ENCODE data around the gene THSD7A. TPM values are rescaled to one million over a fixed set of nuclear protein-coding genes. Genes with fewer than 3 reads are reported as not detected.

Gene THSD7A
- total and polyA plus RNA-seq, 5 experiments from 2014 or later = not detected

DNA sequence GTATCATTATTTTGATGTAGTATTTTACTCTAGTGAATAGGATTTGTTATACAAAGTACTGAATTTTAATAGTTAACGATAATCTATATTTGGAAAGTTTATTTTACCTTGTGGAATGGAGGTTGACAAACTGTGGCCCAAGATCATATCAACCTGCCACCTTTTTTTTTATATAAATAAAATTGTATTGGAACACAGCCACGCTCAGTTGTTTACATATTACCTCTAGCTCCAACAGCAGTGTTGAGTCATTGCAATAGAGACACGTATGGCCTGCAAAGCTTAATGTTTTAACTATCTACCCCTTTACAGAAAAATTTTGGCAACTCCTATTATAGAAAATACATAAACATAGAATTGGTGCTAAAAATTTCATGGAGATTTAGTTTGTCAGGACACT, 239.3 kb downstream of the THSD7A start:
- Mint-ChIP-seq H3K4me3 (no peak overlapping the region), H3K9me3 (peaks cover 0 to 4% (median 0%) of the 10 kb centered on the region in 9 donors), H3K27ac (no peak overlapping the region), H3K27me3 (no peaks in the 10 kb centered on the region), H3K4me1 (no peaks in the 10 kb centered on the region), H3K36me3 (no peaks in the 10 kb centered on the region)
- ATAC-seq (no peak), DNase-seq (no peak)
- POLR2A ChIA-PET = no interaction called here

DNA sequence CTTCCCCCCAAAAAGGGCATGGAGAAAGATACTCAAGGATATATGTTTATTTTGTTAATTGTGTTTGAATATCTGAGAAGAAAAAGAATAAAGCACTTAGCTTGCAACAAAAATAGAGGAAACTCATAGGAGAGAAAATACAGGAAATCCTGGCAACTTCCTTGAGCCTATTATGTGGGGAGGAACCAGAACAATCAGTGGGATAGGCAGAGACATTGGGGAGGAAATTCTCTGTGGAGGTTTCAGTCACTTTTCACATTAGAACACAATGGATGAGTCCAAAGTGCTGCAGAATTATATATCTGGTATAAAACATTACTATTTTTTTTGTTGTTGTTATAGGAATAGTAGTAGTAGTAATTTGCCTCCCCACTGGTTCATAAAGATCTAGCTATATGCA, 240.1 kb downstream of the THSD7A start:
- no peak overlapping the region for H3K4me3 Mint-ChIP-seq
- POLR2A ChIA-PET = no interaction called here
- no peaks in the 10 kb centered on the region for H3K36me3 Mint-ChIP-seq
- no peak overlapping the region for H3K27ac Mint-ChIP-seq
- no peak for ATAC-seq
- peaks cover 0 to 4% (median 0%) of the 10 kb centered on the region in 9 donors for H3K9me3 Mint-ChIP-seq
- no peaks in the 10 kb centered on the region for H3K27me3 Mint-ChIP-seq
- DNase-seq = no peak
- no peaks in the 10 kb centered on the region for H3K4me1 Mint-ChIP-seq

DNA sequence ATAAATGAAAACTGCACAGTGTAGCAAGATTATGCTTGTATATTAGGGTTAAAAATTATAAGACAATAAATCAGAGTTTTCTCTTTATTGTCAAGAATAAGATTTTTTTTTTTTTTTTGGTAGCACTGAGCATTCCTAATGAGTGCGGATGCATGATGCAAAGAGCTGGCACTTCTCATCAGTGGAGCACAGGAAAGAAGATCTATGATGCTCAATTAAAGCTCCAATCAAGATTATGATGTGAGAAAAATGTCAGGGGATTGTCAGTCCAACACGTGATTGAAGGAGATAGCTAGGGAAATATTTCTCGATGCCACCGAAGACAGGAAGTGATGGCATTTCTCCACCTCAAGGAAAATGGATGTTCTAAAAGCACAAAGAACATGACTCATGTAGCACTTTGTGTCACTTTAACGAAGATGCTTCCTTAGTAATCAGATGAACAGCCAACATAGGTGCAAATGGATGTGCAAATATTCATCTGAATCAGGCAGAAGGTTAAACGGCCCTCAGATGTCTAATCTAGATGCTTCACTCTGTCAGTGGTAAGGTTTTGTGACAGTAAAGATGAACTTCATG, 240.9 kb downstream of the THSD7A start:
- Mint-ChIP-seq H3K9me3 (peaks cover 0 to 4% (median 0%) of the 10 kb centered on the region in 9 donors), H3K27me3 (no peaks in the 10 kb centered on the region), H3K4me1 (no peaks in the 10 kb centered on the region), H3K4me3 (no peak overlapping the region), H3K36me3 (no peaks in the 10 kb centered on the region), H3K27ac (no peak overlapping the region)
- no peak for ATAC-seq
- no peak for DNase-seq
- POLR2A ChIA-PET = no interaction called here

DNA sequence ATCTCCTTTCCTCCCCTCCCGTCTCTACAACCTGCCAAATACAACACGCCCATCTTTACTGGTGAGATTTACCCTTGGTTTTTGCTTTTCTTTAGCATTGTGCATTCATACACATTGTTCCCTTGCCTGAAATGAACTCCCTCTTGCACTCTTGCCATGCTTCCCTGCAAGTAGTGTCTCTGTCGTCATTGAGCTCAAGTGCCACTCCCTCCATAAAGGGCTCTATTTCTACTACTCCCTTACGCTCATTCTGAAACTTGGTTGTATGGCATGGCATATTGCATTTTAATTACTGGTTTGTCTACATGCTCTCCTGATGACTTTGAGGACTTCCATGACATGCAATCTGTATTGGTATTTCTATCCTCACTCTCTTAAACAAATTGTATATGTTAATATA, 242.7 kb downstream of the THSD7A start:
- H3K4me3 Mint-ChIP-seq = no peak overlapping the region
- ATAC-seq = no peak
- POLR2A ChIA-PET = no interaction called here
- H3K27ac Mint-ChIP-seq = no peak overlapping the region
- no peaks in the 10 kb centered on the region for H3K27me3 Mint-ChIP-seq
- no peaks in the 10 kb centered on the region for H3K36me3 Mint-ChIP-seq
- DNase-seq = no peak
- no peaks in the 10 kb centered on the region for H3K4me1 Mint-ChIP-seq
- H3K9me3 Mint-ChIP-seq = peaks cover 0 to 4% (median 0%) of the 10 kb centered on the region in 9 donors

DNA sequence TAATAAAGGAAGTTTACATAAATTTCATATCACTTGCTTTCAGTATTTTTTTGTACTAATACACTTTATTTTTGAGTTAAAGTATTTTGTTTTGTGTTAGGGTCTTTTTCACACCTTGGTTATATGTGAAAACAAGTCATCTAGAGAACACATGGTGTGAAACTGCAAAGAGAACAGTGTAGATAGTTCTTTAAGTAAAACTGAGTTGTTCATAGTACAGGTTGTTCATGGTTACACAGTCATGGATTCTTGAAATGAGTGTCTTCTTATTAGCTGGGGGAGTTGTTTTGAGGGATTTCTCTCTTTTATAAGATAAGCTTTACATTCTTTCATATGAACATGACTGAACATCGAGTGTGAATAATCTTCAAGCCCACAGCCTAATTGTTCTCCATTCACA, 244.2 kb downstream of the THSD7A start:
- ATAC-seq (no peak), DNase-seq (no peak)
- Mint-ChIP-seq H3K36me3 (no peaks in the 10 kb centered on the region), H3K27ac (no peak overlapping the region), H3K4me3 (no peak overlapping the region), H3K9me3 (peaks cover 0 to 4% (median 0%) of the 10 kb centered on the region in 9 donors), H3K4me1 (no peaks in the 10 kb centered on the region), H3K27me3 (no peaks in the 10 kb centered on the region)
- POLR2A ChIA-PET = no interaction called here

DNA sequence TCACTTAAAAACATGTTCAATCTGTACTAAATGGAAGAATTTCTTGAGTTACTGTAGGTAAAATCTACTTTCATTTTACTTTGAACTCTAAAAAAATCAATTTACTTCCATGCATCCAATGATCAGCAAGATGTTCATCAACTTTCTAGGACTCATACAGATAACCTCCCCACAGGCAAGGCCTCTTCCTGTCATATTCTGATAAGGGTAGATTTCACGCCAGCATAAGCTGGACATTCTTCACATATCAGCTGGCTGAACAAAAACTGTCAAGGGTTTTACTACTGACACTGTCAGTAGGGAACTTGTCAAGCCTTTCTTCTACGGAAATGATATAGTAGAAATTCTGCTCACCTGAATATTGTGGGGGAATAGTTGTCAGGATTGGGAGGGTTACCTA, 244.9 kb downstream of the THSD7A start:
- no peak for DNase-seq
- H3K4me1 Mint-ChIP-seq = no peaks in the 10 kb centered on the region
- no peak overlapping the region for H3K27ac Mint-ChIP-seq
- H3K27me3 Mint-ChIP-seq = no peaks in the 10 kb centered on the region
- no peak for ATAC-seq
- no peaks in the 10 kb centered on the region for H3K36me3 Mint-ChIP-seq
- H3K9me3 Mint-ChIP-seq = peaks cover 0 to 4% (median 0%) of the 10 kb centered on the region in 9 donors
- no peak overlapping the region for H3K4me3 Mint-ChIP-seq
- POLR2A ChIA-PET = no interaction called here

DNA sequence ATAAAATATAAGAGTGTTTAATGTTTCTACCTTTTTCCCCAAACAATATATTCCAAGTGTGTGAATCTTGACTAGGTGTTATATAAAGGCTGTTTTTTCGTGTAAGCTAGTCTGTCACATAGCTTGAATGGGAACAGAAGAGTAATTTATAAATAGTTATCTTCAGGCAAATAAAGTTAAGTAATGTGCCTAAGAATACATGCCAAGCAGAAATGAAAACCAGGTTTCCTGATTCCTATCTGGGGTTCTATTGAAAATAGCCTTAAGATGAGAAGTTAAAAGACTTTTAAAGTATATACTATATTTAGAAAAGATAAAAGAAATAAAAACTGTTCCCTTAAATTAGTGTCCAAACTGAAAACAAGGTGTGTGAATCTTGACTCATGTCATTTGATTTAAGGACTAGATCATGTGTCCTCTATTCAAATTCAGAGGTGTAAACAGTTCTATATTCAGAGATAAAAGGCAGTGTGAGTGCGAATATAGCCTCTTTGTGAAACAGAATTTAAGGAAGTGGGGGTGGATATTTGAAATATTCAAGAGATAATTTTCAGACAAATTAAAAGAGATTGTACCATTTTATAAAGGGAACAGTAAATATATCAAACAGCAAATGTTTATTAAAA, 247.5 kb downstream of the THSD7A start:
- ATAC-seq (no peak), DNase-seq (no peak)
- Mint-ChIP-seq H3K4me1 (no peaks in the 10 kb centered on the region), H3K9me3 (peaks cover 0 to 4% (median 0%) of the 10 kb centered on the region in 9 donors), H3K36me3 (no peaks in the 10 kb centered on the region), H3K4me3 (no peak overlapping the region), H3K27me3 (no peaks in the 10 kb centered on the region), H3K27ac (no peak overlapping the region)
- POLR2A ChIA-PET = no interaction called here

DNA sequence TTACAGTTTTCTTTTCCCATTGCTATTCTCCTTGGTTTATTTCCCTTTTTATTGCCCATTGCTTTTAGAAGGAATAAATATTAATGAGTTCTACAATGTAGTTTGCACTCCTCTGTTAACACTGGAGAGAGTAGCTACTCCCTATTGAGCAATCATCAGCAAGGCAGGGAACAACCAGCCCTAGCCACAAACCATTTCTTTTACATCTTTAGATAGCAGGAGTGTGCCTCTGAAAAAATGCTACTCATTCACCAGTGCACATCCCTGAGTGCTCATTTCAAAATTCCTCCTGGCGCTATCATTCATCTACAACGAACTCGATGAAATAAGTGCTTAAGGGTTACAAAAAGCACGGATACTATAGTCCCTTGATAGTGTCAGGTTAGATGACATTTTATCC, 252.9 kb downstream of the THSD7A start:
- no peak overlapping the region for H3K4me3 Mint-ChIP-seq
- DNase-seq = no peak
- H3K27me3 Mint-ChIP-seq = no peaks in the 10 kb centered on the region
- H3K9me3 Mint-ChIP-seq = no peaks in the 10 kb centered on the region
- H3K4me1 Mint-ChIP-seq = no peaks in the 10 kb centered on the region
- no peak overlapping the region for H3K27ac Mint-ChIP-seq
- no peaks in the 10 kb centered on the region for H3K36me3 Mint-ChIP-seq
- POLR2A ChIA-PET = no interaction called here
- ATAC-seq = no peak

DNA sequence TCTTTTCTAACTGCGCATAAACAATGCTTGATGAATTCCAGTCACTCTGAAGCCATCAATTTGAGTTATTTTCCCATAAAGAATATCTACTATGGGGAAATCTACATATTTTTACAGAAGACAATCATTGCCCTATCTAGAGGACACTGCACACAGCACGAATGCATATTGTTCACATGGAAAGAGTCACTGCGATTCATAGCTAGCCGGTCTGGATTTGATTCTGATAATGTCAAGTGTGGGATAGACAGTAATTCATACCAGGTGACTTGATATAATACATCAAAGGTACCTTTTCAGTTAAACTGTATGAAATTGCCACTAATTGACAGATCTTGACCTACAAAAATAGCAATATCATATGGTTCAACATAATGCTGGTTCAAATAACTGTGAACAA, 255.7 kb downstream of the THSD7A start:
- DNase-seq = no peak
- Mint-ChIP-seq H3K4me3 (no peak overlapping the region), H3K9me3 (peaks cover 0 to 2% (median 0%) of the 10 kb centered on the region in 9 donors), H3K27ac (no peak overlapping the region), H3K27me3 (no peaks in the 10 kb centered on the region), H3K4me1 (no peaks in the 10 kb centered on the region), H3K36me3 (no peaks in the 10 kb centered on the region)
- no peak for ATAC-seq
- POLR2A ChIA-PET = no interaction called here

DNA sequence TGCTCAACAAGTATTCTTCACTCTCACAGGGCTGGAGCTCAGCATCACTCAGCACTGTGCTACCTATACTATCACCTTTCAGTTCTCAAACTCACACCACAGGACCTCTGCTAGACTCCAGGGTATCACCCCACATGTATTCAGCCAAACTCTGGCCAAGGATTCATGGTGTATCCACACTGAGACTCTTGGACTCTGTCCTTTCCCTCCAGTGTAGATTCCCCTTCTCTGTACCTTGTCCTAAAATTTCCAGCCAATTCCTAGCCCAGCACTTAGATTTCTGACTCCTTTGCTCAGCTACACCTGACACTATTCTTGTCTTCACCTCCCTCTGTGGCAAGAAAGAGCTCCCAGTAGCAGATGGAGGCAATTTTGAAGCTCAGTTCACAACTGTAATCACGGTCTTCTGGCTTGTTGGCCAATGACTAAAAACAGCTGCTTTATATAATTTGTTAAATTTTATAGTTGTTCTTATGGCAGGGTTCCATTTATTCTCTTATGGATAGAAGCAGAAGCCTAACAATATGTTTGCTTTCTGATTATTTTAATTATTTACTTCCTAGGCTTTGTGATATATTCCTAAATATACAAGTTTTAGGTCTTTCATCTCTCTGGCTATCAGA, 258.8 kb downstream of the THSD7A start:
- no peak overlapping the region for H3K4me3 Mint-ChIP-seq
- peaks cover 0 to 3% (median 0%) of the 10 kb centered on the region in 9 donors for H3K9me3 Mint-ChIP-seq
- no peak overlapping the region for H3K27ac Mint-ChIP-seq
- DNase-seq = no peak
- no peaks in the 10 kb centered on the region for H3K4me1 Mint-ChIP-seq
- POLR2A ChIA-PET = no interaction called here
- H3K36me3 Mint-ChIP-seq = no peaks in the 10 kb centered on the region
- ATAC-seq = peak in 1 of 2 donors; percentile 18
- H3K27me3 Mint-ChIP-seq = no peaks in the 10 kb centered on the region

DNA sequence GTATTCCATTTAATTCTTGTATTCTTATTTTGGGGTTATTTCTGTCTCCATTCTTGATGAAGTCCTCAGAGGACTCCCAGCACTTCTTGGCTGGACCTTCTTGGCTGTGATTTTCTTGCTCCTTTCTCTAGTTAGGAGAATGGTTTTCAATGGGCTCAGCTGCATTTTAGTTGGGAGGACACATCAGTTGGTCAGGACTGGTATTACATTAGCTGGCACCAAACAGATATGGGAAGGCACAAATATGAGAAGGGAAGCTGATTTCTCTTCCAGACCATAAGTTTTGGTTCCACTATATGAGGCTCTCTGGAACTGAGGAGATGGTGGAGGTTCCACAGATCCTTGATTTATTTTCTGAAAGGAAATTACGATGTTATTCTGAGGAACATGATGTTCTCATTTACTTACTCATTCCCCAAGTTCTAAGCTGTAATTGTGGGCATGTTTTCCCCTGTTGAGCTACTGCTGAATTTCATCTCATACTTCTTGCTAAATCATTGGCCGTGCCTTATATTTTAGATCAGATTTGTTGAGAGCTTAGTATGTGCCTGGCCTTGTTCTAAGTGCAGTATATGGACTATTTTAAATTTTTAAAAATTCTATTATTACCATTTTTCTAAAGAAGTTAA, 261.0 kb downstream of the THSD7A start:
- no peak for DNase-seq
- POLR2A ChIA-PET = no interaction called here
- H3K27ac Mint-ChIP-seq = no peak overlapping the region
- no peaks in the 10 kb centered on the region for H3K36me3 Mint-ChIP-seq
- no peak for ATAC-seq
- H3K4me3 Mint-ChIP-seq = no peak overlapping the region
- H3K9me3 Mint-ChIP-seq = peaks cover 0 to 3% (median 0%) of the 10 kb centered on the region in 9 donors
- H3K27me3 Mint-ChIP-seq = no peaks in the 10 kb centered on the region
- H3K4me1 Mint-ChIP-seq = no peaks in the 10 kb centered on the region

DNA sequence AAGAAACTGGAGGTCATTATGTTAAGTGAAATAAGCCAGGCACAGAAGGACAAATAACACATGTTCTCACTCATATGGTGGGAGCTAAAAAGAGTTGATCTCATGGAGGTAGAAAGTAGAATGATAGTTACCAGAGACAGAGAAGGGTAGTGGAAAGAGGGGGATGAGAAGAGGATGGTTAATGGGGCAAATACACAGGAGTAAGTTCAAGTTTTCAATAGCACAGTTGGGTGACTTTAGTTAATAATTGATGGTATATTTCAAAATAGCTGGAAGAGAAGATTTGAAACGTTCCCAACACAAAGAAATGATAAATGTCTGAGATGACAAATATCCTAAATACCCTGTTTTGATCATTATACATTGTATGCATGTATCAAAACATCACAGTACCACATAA, 261.8 kb downstream of the THSD7A start:
- POLR2A ChIA-PET = no interaction called here
- peaks cover 0 to 3% (median 0%) of the 10 kb centered on the region in 9 donors for H3K9me3 Mint-ChIP-seq
- no peak overlapping the region for H3K27ac Mint-ChIP-seq
- no peak overlapping the region for H3K4me3 Mint-ChIP-seq
- H3K36me3 Mint-ChIP-seq = no peaks in the 10 kb centered on the region
- DNase-seq (no peak), ATAC-seq (no peak)
- H3K27me3 Mint-ChIP-seq = no peaks in the 10 kb centered on the region
- no peaks in the 10 kb centered on the region for H3K4me1 Mint-ChIP-seq

DNA sequence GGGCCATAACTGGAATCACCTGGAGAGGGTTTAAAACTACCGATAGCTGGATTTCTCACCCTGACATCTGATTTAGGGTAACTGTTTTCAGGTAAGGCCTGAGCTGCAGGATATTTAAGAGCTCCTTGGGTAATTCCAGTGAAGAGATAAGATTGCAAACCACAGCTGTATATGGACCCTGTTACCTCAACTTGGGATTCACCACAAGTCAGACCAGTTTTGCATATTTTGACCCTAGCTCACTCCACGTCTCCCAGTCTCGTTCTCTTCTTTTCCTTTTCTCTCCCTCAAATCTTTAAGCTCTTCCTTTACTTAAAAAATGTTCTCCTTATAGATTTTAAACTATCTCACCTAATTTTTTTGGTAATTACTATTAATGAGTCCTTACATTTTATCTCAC, 264.4 kb downstream of the THSD7A start:
- Mint-ChIP-seq H3K36me3 (no peaks in the 10 kb centered on the region), H3K4me3 (no peak overlapping the region), H3K4me1 (no peaks in the 10 kb centered on the region), H3K27ac (no peak overlapping the region), H3K27me3 (no peaks in the 10 kb centered on the region), H3K9me3 (peaks cover 0 to 3% (median 0%) of the 10 kb centered on the region in 9 donors)
- no peak for DNase-seq
- no peak for ATAC-seq
- POLR2A ChIA-PET = no interaction called here
